ENCODE results near the gene CNTRL. TPM values are rescaled to one million over a fixed set of nuclear protein-coding genes. Genes with fewer than 3 reads are reported as not detected.

The CNTRL gene
- total and polyA plus RNA-seq, 4 donors, result 1.6 to 8.7 (median 4.4) TPM

DNA sequence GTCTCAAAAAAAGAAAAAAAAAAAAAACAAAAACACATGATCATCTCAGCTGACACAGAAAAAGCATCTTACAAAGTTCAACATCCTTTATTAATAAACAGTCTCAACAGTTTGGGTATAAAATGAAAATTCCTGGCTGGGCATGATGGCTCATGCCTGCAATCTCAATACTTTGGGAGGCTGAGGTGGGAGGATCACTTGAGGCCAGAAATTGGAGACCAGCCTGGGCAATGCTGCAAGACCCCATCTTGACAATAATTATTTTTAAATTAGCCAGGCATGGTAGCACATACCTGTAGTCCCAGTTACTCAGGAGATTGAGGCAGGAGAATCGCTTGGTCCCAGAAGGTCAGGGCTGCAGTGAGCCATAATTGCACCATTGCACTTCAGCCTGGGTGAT is 7.9 kb upstream of the CNTRL start (continued):
- TF ChIP-seq HNF4A (conservative IDR thresholded peaks at IDR 0.05), result no peak

DNA sequence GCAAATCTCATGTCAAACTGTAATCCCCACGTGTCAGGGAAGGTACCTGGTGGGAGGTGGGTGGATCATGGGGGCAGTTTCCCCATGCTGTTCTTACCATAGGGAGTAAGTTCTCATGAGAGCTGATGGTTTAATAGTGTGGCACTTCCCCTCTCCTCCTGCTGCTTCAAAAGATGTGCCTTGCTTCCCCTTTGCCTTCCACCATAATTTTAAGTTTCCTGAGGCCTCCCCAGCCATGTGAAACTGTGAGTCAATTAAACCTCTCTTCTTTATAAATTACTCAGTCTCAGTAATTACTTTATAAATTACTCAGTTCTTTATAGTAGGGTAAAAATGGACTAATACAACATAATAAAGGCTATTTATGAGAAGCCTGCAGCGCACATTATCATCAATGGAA is 7.1 kb upstream of the CNTRL start:
- no peak for DNase-seq (ENCODE audit: low spot score)
- no peak overlapping the region for H3K27ac ChIP-seq (ENCODE audit: low read depth in 1 of 2, low read length in 2 of 2)
- H3K36me3 ChIP-seq (ENCODE audit: control insufficient read depth in 4 of 4, insufficient read depth in 3 of 4, low read depth in 1 of 4, low read length in 3 of 4), result peaks cover 0 to 2% (median 0%) of the 10 kb centered on the region in 4 donors
- no peak overlapping the region for H3K4me3 ChIP-seq (ENCODE audit: low read depth in 1 of 3, low read length in 3 of 3)
- TF ChIP-seq FOXA1 (IDR thresholded peaks at IDR 0.05) (no peak), TAF1 (conservative IDR thresholded peaks at IDR 0.05) (no peak), YY1 (IDR thresholded peaks at IDR 0.05) (no peak), RAD21 (IDR thresholded peaks at IDR 0.05) (no peak)
- TF ChIP-seq, protein P1, sequence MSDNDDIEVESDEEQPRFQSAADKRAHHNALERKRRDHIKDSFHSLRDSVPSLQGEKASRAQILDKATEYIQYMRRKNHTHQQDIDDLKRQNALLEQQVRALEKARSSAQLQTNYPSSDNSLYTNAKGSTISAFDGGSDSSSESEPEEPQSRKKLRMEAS (IDR thresholded peaks at IDR 0.05), result no peak
- no peak overlapping the region for H3K9ac ChIP-seq (ENCODE audit: low read depth in 1 of 2, low read length in 2 of 2)
- 82% methylated on average over 2 of the region's 2 CpGs for WGBS
- peaks cover 0 to 7% (median 0%) of the 10 kb centered on the region in 4 donors for H3K4me1 ChIP-seq (ENCODE audit: control insufficient read depth in 4 of 4, insufficient read depth in 4 of 4, low read length in 3 of 4)
- no peaks in the 10 kb centered on the region for H3K27me3 ChIP-seq (ENCODE audit: control insufficient read depth in 4 of 4, insufficient read depth in 4 of 4, low read length in 3 of 4)
- H3K9me3 ChIP-seq (ENCODE audit: control insufficient read depth in 4 of 4, low read length in 3 of 4), result peaks cover 0 to 2% (median 0%) of the 10 kb centered on the region in 4 donors

GRCh38 chr9:121069396-121069795 is 5.4 kb upstream of the CNTRL start:
- H3K27me3 ChIP-seq (ENCODE audit: control insufficient read depth in 4 of 4, insufficient read depth in 4 of 4, low read length in 3 of 4), result no peaks in the 10 kb centered on the region
- no peak for TF ChIP-seq FOXA1 (IDR thresholded peaks at IDR 0.05)
- no peak for TF ChIP-seq RXRA (IDR thresholded peaks at IDR 0.05)
- TF ChIP-seq RAD21 (IDR thresholded peaks at IDR 0.05), result no peak
- TF ChIP-seq YY1 (IDR thresholded peaks at IDR 0.05), result no peak
- no peak for TF ChIP-seq FOXA2 (IDR thresholded peaks at IDR 0.05)
- no peak overlapping the region for H3K4me3 ChIP-seq (ENCODE audit: low read depth in 1 of 3, low read length in 3 of 3)
- H3K27ac ChIP-seq (ENCODE audit: low read depth in 1 of 2, low read length in 2 of 2), result no peak overlapping the region
- 93% methylated on average over 1 of the region's 1 CpG for WGBS
- no peak overlapping the region for H3K9ac ChIP-seq (ENCODE audit: low read depth in 1 of 2, low read length in 2 of 2)
- peaks cover 0 to 2% (median 0%) of the 10 kb centered on the region in 4 donors for H3K9me3 ChIP-seq (ENCODE audit: control insufficient read depth in 4 of 4, low read length in 3 of 4)
- H3K4me1 ChIP-seq (ENCODE audit: control insufficient read depth in 4 of 4, insufficient read depth in 4 of 4, low read length in 3 of 4), result peaks cover 0 to 15% (median 6%) of the 10 kb centered on the region in 4 donors
- peaks cover 0 to 2% (median 0%) of the 10 kb centered on the region in 4 donors for H3K36me3 ChIP-seq (ENCODE audit: control insufficient read depth in 4 of 4, insufficient read depth in 3 of 4, low read depth in 1 of 4, low read length in 3 of 4)
- DNase-seq (ENCODE audit: low spot score), result no peak

DNA sequence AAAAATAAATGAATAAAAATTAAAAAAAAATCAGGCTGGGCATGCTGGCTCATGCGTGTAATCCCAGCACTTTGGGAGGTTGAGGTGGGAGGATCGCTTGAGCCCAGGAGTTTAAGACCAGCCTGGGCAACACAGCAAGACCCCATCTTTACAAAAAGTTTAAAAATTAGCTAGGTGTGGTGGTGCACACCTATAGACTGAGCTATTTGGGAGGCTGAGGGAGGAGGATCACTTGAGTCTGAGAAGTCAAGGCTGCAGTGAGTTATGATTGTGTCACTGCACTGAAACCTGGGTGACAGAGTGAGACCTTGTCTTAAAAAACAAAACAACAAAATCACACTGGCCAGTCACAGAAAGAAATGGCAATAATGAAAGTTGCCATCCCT is 3.4 kb upstream of the CNTRL start:
- DNase-seq (ENCODE audit: low spot score), result no peak
- H3K27me3 ChIP-seq (ENCODE audit: control insufficient read depth in 4 of 4, insufficient read depth in 4 of 4, low read length in 3 of 4), result no peaks in the 10 kb centered on the region
- H3K4me1 ChIP-seq (ENCODE audit: control insufficient read depth in 4 of 4, insufficient read depth in 4 of 4, low read length in 3 of 4), result peaks cover 0 to 25% (median 13%) of the 10 kb centered on the region in 4 donors
- WGBS, result 94% methylated on average over 2 of the region's 2 CpGs
- H3K27ac ChIP-seq (ENCODE audit: low read depth in 1 of 2, low read length in 2 of 2), result peak overlapping the region in 1 of 2 donors; percentile 34
- H3K9ac ChIP-seq (ENCODE audit: low read depth in 1 of 2, low read length in 2 of 2), result peak overlapping the region; percentile 22 to 77
- no peak for TF ChIP-seq HNF4G (IDR thresholded peaks at IDR 0.05)
- TF ChIP-seq CTCF (IDR thresholded peaks at IDR 0.05; ENCODE audit: low read depth, low read length, missing input control), result no peak
- TF ChIP-seq GABPA (IDR thresholded peaks at IDR 0.05 in 1 of 2, conservative IDR thresholded peaks at IDR 0.05 in 1 of 2), result no peak
- TF ChIP-seq REST (IDR thresholded peaks at IDR 0.05), result no peak
- no peak for TF ChIP-seq FOXA2 (IDR thresholded peaks at IDR 0.05)
- TF ChIP-seq JUND (IDR thresholded peaks at IDR 0.05), result no peak
- TF ChIP-seq, protein P1 (IDR thresholded peaks at IDR 0.05), result no peak
- TF ChIP-seq EGR1 (IDR thresholded peaks at IDR 0.05; ENCODE audit: low read depth in 2 of 2), result no peak
- peaks cover 0 to 2% (median 0%) of the 10 kb centered on the region in 4 donors for H3K36me3 ChIP-seq (ENCODE audit: control insufficient read depth in 4 of 4, insufficient read depth in 3 of 4, low read depth in 1 of 4, low read length in 3 of 4)
- H3K4me3 ChIP-seq (ENCODE audit: low read depth in 1 of 3, low read length in 3 of 3), result peak overlapping the region in 2 of 3 donors; percentile 53 to 77
- H3K9me3 ChIP-seq (ENCODE audit: control insufficient read depth in 4 of 4, low read length in 3 of 4), result peaks cover 0 to 2% (median 0%) of the 10 kb centered on the region in 4 donors

Data from liver (tissue), 9 donors.